GM18519 (cell line): ENCODE measurements around the gene CNST.
A peak's percentile ranks its signal among the peaks of the same experiment; 100 is the strongest.
"Not testable (repeated sequence)": the region's sequence is repeated elsewhere in the genome, so short reads cannot be mapped to it uniquely, and the experiment has no call there.

ENCODE experiments used
- ATAC-seq: cut with Tn5 transposase; IDR thresholded peaks from one replicate; pipeline ENCODE4 v1.9.1; 2021; ENCODE audit warnings: mild to moderate bottlenecking, moderate library complexity; ENCODE audit not compliant: unreplicated experiment, low FRiP score

Gene CNST

GRCh38 chr1:246617156-246617555 lies 50.9 kb downstream of the CNST start:
- ATAC-seq, result no peak

GRCh38 chr1:246617768-246618167 lies 51.5 kb downstream of the CNST start:
- no peak for ATAC-seq

GRCh38 chr1:246618240-246618808 lies 52.1 kb downstream of the CNST start:
- ATAC-seq, result no peak

- no peak for ATAC-seq
These were observed 55.9 kb downstream of the CNST start for GRCh38 chr1:246622035-246622652.

- no peak for ATAC-seq
These were observed 57.8 kb downstream of the CNST start for GRCh38 chr1:246624091-246624490.

GRCh38 chr1:246629030-246629429 lies 62.8 kb downstream of the CNST start:
- peak; percentile 90 for ATAC-seq

- ATAC-seq, result no peak
These were observed 63.7 kb downstream of the CNST start for GRCh38 chr1:246629976-246630375.

GRCh38 chr1:246631426-246631825 lies 65.2 kb downstream of the CNST start:
- ATAC-seq, result no peak

- no peak for ATAC-seq
These were observed 66.3 kb downstream of the CNST start for GRCh38 chr1:246632281-246633168.

GRCh38 chr1:246634659-246635058 lies 68.4 kb downstream of the CNST start:
- not testable (repeated sequence) for ATAC-seq

- ATAC-seq, result no peak
These were observed 72.8 kb downstream of the CNST start for GRCh38 chr1:246638941-246639655.

- no peak for ATAC-seq
These were observed 73.5 kb downstream of the CNST start for GRCh38 chr1:246639732-246640131.

- no peak for ATAC-seq
These were observed 74.5 kb downstream of the CNST start for GRCh38 chr1:246640747-246641146.

- ATAC-seq, result no peak
These were observed 75.1 kb downstream of the CNST start for GRCh38 chr1:246641394-246641793.

GRCh38 chr1:246642719-246643118 lies 76.5 kb downstream of the CNST start:
- ATAC-seq, result no peak

- no peak for ATAC-seq
These were observed 80.9 kb downstream of the CNST start for GRCh38 chr1:246647113-246647512.

- no peak for ATAC-seq
These were observed 81.3 kb downstream of the CNST start for GRCh38 chr1:246647513-246647912.

- no peak for ATAC-seq
These were observed 84.9 kb downstream of the CNST start for GRCh38 chr1:246651012-246651695.

GRCh38 chr1:246658567-246658966 lies 92.3 kb downstream of the CNST start:
- no peak for ATAC-seq

GRCh38 chr1:246659594-246660140 lies 93.4 kb downstream of the CNST start:
- ATAC-seq, result no peak
